NCI-H1930 (cell line): ENCODE measurements around the gene FBH1.
"Not testable (repeated sequence)": the region's sequence is repeated elsewhere in the genome, so short reads cannot be mapped to it uniquely, and the experiment has no call there.

ENCODE experiments used
- DNase-seq, 2 experiments: peaks; one replicate each; lab custom pipeline; 2025; lab: John Stamatoyannopoulos, UW

Gene FBH1

GRCh38 chr10:5903563-5903962 lies 13.5 kb downstream of the FBH1 start:
- no peak for DNase-seq

- no peak for DNase-seq
Measured at GRCh38 chr10:5904227-5904626, 14.2 kb downstream of the FBH1 start.

GRCh38 chr10:5905854-5906507 lies 15.9 kb downstream of the FBH1 start:
- DNase-seq = no peak

GRCh38 chr10:5906651-5907050 lies 16.6 kb downstream of the FBH1 start:
- no peak for DNase-seq

- not testable (repeated sequence) for DNase-seq
Measured at GRCh38 chr10:5908676-5909075, 18.6 kb downstream of the FBH1 start.

- no peak for DNase-seq
Measured at GRCh38 chr10:5910323-5911100, 20.5 kb downstream of the FBH1 start.

GRCh38 chr10:5911670-5912069 lies 21.6 kb downstream of the FBH1 start:
- no peak for DNase-seq

GRCh38 chr10:5913736-5914135 lies 23.7 kb downstream of the FBH1 start:
- no peak for DNase-seq

GRCh38 chr10:5915451-5915850 lies 25.4 kb downstream of the FBH1 start:
- no peak for DNase-seq

- no peak for DNase-seq
Measured at GRCh38 chr10:5917305-5917704, 27.3 kb downstream of the FBH1 start.

- no peak for DNase-seq
Measured at GRCh38 chr10:5918763-5919162, 28.7 kb downstream of the FBH1 start.

- DNase-seq = no peak
Measured at GRCh38 chr10:5919568-5919967, 29.5 kb downstream of the FBH1 start.

- DNase-seq = no peak
Measured at GRCh38 chr10:5921746-5922145, 31.7 kb downstream of the FBH1 start.

- no peak for DNase-seq
Measured at GRCh38 chr10:5924889-5925288, 34.8 kb downstream of the FBH1 start.

- DNase-seq = no peak
Measured at GRCh38 chr10:5927306-5927705, 37.3 kb downstream of the FBH1 start.

- DNase-seq = no peak
Measured at GRCh38 chr10:5929442-5929841, 39.4 kb downstream of the FBH1 start.

GRCh38 chr10:5930272-5930671 lies 40.2 kb downstream of the FBH1 start:
- no peak for DNase-seq

GRCh38 chr10:5932345-5932744 lies 42.3 kb downstream of the FBH1 start:
- DNase-seq = no peak

- DNase-seq = no peak
Measured at GRCh38 chr10:5933909-5934546, 44.0 kb downstream of the FBH1 start.

GRCh38 chr10:5935628-5936027 lies 45.6 kb downstream of the FBH1 start:
- no peak for DNase-seq

GRCh38 chr10:5937016-5937415 lies 47.0 kb downstream of the FBH1 start:
- DNase-seq = no peak

GRCh38 chr10:5938291-5938690 lies 48.2 kb downstream of the FBH1 start:
- DNase-seq = no peak

GRCh38 chr10:5940807-5941218 lies 50.8 kb downstream of the FBH1 start:
- DNase-seq = no peak
